Mesenchymal stem cell (in vitro differentiated cells and primary cell): ENCODE results near the gene MPRIP.
"Not testable (repeated sequence)": the region's sequence is repeated elsewhere in the genome, so short reads cannot be mapped to it uniquely, and the experiment has no call there.

Source experiments
- DNase-seq: peaks from one replicate; pipeline ENCODE4 v3.0.0-alpha.2; 2013
- H2AFZ ChIP-seq: one replicate; pipeline ENCODE4 v1.6.1; 2013; ENCODE audit warnings: low read depth, mild to moderate bottlenecking, control low read depth, inconsistent platforms, low read length, moderate library complexity
- H2AK5ac ChIP-seq: 2 replicates; pipeline ENCODE4 v1.6.1; 2013; ENCODE audit warnings: low read length, moderate library complexity, mild to moderate bottlenecking, inconsistent platforms; ENCODE audit not compliant: severe bottlenecking
- H2BK120ac ChIP-seq: one replicate; pipeline ENCODE4 v1.6.1; 2013; ENCODE audit warnings: low read depth, mild to moderate bottlenecking, inconsistent platforms, low read length, moderate library complexity
- H2BK12ac ChIP-seq, 2 experiments: one replicate each; pipeline ENCODE4 v1.6.1; 2013; ENCODE audit warnings: inconsistent platforms in 2 of 2, low read length in 2 of 2, mild to moderate bottlenecking in 2 of 2, moderate library complexity in 2 of 2, control low read depth in 1 of 2
- H2BK15ac ChIP-seq: one replicate; pipeline ENCODE4 v1.6.1; 2013; ENCODE audit warnings: mild to moderate bottlenecking, low read depth, inconsistent platforms; ENCODE audit not compliant: poor library complexity, severe bottlenecking
- H2BK5ac ChIP-seq: 2 replicates; pipeline ENCODE4 v1.6.1; 2013; ENCODE audit warnings: low read depth, mild to moderate bottlenecking, low read length, control low read depth, inconsistent platforms; ENCODE audit not compliant: poor library complexity, severe bottlenecking
- H3K14ac ChIP-seq, 2 experiments: one replicate each; pipeline ENCODE4 v1.6.1; 2013; ENCODE audit warnings: inconsistent platforms in 2 of 2, low read length in 2 of 2, control low read depth in 1 of 2, mild to moderate bottlenecking in 1 of 2, moderate library complexity in 1 of 2
- H3K18ac ChIP-seq, 2 experiments: one replicate each; pipeline ENCODE4 v1.6.1; 2013; ENCODE audit warnings: inconsistent platforms in 2 of 2, low read length in 2 of 2, control low read depth in 1 of 2, low read depth in 1 of 2, mild to moderate bottlenecking in 1 of 2
- H3K23ac ChIP-seq, 2 experiments: one replicate each; pipeline ENCODE4 v1.6.1; 2013; ENCODE audit warnings: inconsistent platforms in 2 of 2, low read length in 2 of 2, mild to moderate bottlenecking in 2 of 2, moderate library complexity in 2 of 2, control low read depth in 1 of 2
- H3K27ac ChIP-seq: 2 replicates; pipeline ENCODE4 v1.5.1; 2013; ENCODE audit warnings: mild to moderate bottlenecking, moderate library complexity, low read length, control low read depth, inconsistent platforms; ENCODE audit not compliant: poor library complexity, severe bottlenecking
- H3K27me3 ChIP-seq, 2 experiments: 2 replicates each; pipeline versions ENCODE4 v1.6.1 to v1.7.0; 2013; ENCODE audit warnings: low read length in 2 of 2, mild to moderate bottlenecking in 2 of 2, moderate library complexity in 2 of 2, control low read depth in 1 of 2, inconsistent platforms in 1 of 2; ENCODE audit not compliant: control insufficient read depth in 1 of 2, insufficient read depth in 1 of 2
- H3K36me3 ChIP-seq, 2 experiments: 2 replicates each; pipeline versions ENCODE4 v1.6.1 to v1.7.0; 2013; ENCODE audit warnings: low read length in 2 of 2, control low read depth in 1 of 2, inconsistent platforms in 1 of 2, low read depth in 1 of 2, mild to moderate bottlenecking in 1 of 2; ENCODE audit not compliant: insufficient read depth in 2 of 2, control insufficient read depth in 1 of 2
- H3K4ac ChIP-seq, 2 experiments: one replicate each; pipeline ENCODE4 v1.6.1; 2013; ENCODE audit warnings: inconsistent platforms in 2 of 2, low read length in 2 of 2, mild to moderate bottlenecking in 2 of 2, moderate library complexity in 2 of 2, control low read depth in 1 of 2, low read depth in 1 of 2
- H3K4me1 ChIP-seq: 2 replicates; pipeline ENCODE4 v1.6.1; 2013; ENCODE audit warnings: low read depth, low read length, control low read depth; ENCODE audit not compliant: control insufficient read depth, insufficient read depth
- H3K4me2 ChIP-seq: 2 replicates; pipeline ENCODE4 v1.6.1; 2013; ENCODE audit warnings: low read length, mild to moderate bottlenecking, inconsistent platforms; ENCODE audit not compliant: poor library complexity, severe bottlenecking
- H3K4me3 ChIP-seq, 2 experiments: 2 replicates each; pipeline versions ENCODE4 v1.5.1 to v1.7.0; 2013; ENCODE audit warnings: low read length in 2 of 2, mild to moderate bottlenecking in 2 of 2, control low read depth in 1 of 2, low read depth in 1 of 2; ENCODE audit not compliant: insufficient read depth in 1 of 2
- H3K79me1 ChIP-seq: replicated peaks from 2 replicates; pipeline ENCODE4 v1.6.1; 2013; ENCODE audit warnings: mild to moderate bottlenecking, control low read depth, low read length, inconsistent platforms; ENCODE audit not compliant: poor library complexity, severe bottlenecking
- H3K9ac ChIP-seq: 2 replicates; pipeline ENCODE4 v1.7.0; 2013; ENCODE audit warnings: mild to moderate bottlenecking, low read length, moderate library complexity
- H3K9me3 ChIP-seq: 2 replicates; pipeline ENCODE4 v1.7.0; 2013; ENCODE audit warnings: mild to moderate bottlenecking, low read length; ENCODE audit not compliant: control insufficient read depth
- H4K8ac ChIP-seq: one replicate; pipeline ENCODE4 v1.6.1; 2013; ENCODE audit warnings: inconsistent platforms, mild to moderate bottlenecking, low read length, moderate library complexity
- H4K91ac ChIP-seq: one replicate; pipeline ENCODE4 v1.6.1; 2013; ENCODE audit warnings: mild to moderate bottlenecking, low read length, inconsistent platforms
- WGBS: methylation state at CpG from one replicate; pipeline ENCODE4 v1.1.7; 2013; ENCODE audit warnings: mixed read lengths; 5-methylcytosine and 5-hydroxymethylcytosine counted together

The MPRIP gene

DNA sequence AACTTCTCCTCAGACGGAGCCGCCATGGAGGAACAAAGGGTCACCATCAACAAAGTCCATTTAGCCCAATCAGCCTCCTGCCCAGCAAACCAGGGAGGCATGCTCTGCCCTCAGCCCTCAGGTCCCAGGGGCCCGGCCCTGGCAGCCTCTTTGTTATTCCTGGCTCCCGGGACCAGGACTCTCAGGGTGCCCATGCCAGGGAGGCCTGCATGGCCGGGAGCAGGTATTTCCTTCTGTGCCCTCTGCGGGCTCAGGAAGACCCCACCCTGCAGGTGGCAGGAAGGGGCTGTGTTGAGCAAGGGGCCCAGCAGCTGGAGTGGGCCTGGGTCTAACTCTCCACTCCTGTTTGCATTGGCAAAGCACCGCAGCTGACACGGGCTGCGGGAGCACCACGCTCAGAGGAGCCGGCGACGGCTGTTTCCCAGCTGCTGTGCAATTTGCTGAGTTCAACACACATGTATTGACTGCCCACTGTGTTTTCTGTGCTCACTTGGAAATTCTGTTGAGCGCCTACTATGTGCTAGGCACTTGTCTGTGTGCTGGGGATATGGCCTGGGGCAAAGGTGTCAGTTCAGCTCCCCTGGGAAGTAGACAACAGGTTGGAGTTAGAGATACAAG, 37.2 kb upstream of the MPRIP start:
- 85% methylated on average over 12 of the region's 14 CpGs for WGBS
- not testable (repeated sequence) for H3K14ac ChIP-seq, DNase-seq

DNA sequence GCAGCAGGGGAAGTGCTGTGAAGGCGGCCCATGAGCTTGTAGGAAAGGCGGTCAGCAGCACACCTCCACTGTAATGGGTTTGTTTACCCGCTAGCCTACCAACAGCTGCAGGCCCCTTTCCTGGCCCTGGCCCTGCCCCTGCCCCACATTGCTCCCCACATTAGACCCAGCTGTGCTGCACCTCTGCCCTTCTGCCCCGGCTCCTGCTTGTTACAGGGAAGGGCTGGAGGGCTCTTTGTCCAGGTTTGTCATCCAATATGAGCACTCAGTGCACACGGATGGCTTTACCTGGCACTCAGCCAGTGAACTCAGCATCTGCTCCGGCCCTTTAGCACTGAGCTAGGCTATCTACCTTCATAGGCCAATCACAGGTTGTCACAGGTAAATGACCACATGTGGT, 34.4 kb upstream of the MPRIP start:
- not testable (repeated sequence) for H2BK15ac ChIP-seq, H3K23ac ChIP-seq, H2BK5ac ChIP-seq, H3K18ac ChIP-seq, H3K9ac ChIP-seq, DNase-seq, H3K79me1 ChIP-seq, H3K9me3 ChIP-seq, H3K4me3 ChIP-seq, H3K27me3 ChIP-seq, H2AK5ac ChIP-seq, H3K14ac ChIP-seq, H4K91ac ChIP-seq, H2BK120ac ChIP-seq, H2BK12ac ChIP-seq, H3K4me1 ChIP-seq, H2AFZ ChIP-seq, H3K36me3 ChIP-seq, H3K4me2 ChIP-seq, H4K8ac ChIP-seq, H3K27ac ChIP-seq, H3K4ac ChIP-seq
- no CpG with 5 or more reads among the region's 6 CpGs for WGBS

More for the DNA sequence above, 37.2 kb upstream of the MPRIP start:
- H2AFZ ChIP-seq, H3K23ac ChIP-seq, H3K27me3 ChIP-seq, H3K36me3 ChIP-seq, H2BK15ac ChIP-seq, H3K4me3 ChIP-seq, H3K18ac ChIP-seq, H3K27ac ChIP-seq, H3K9ac ChIP-seq, H3K4ac ChIP-seq, H2BK5ac ChIP-seq, H2AK5ac ChIP-seq, H4K8ac ChIP-seq, H2BK12ac ChIP-seq, H2BK120ac ChIP-seq, H3K9me3 ChIP-seq, H3K79me1 ChIP-seq, H3K4me2 ChIP-seq: not testable (repeated sequence)
- Histone ChIP-seq H3K4me1 (peaks cover 16% of the 10 kb centered on the region), H4K91ac (peak overlapping the region; percentile 50)

DNA sequence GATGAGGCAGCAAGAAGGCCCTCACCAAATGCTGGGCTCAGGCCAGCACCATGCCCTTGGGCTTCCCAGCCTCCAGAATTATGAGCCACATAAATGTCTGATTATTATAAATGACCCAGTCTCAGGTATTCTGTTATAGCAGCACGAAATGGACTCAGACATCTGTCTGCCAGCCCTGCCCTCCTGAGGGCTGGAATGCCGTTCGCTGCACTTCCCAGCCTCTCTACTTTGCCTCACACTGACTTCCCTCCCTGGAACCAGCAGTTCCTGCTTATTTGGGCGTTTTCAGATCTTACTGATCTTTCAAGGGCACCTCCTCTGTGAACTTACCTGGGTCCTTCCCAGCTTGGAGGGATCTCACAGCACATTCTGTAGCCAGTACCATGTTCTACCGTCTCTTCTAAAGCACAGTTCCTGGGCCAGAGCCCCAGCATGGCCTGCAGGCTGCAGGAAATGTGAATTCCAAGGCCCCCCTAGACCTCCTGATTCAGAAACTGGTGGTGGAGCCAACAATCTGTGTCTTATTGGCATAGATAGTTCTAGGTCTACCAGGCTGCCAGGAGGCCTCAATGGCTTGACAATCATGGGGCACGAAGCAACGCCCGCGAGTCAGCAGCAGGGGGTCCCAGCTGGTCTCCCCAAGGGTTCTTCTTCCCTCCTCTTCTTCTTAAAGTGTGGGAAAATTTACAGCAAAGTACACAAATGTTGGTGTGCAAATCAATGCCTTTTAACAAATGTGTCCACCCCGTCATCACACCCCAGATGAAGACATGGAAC, 33.4 kb upstream of the MPRIP start:
- H3K9ac ChIP-seq, H3K23ac ChIP-seq, H3K9me3 ChIP-seq, H3K4me3 ChIP-seq, H3K4me2 ChIP-seq, H3K14ac ChIP-seq, H3K36me3 ChIP-seq, H3K27ac ChIP-seq, H2AK5ac ChIP-seq, H3K4me1 ChIP-seq, H3K27me3 ChIP-seq, H2AFZ ChIP-seq, H4K91ac ChIP-seq, DNase-seq, H2BK5ac ChIP-seq, H2BK120ac ChIP-seq, H3K79me1 ChIP-seq, H4K8ac ChIP-seq, H2BK15ac ChIP-seq, H3K18ac ChIP-seq: not testable (repeated sequence)
- Histone ChIP-seq H2BK12ac (peak overlapping the region in 1 of 2 experiments; percentile 86), H3K4ac (peak overlapping the region in 1 of 2 experiments; percentile 26)
- 88% methylated on average over 10 of the region's 10 CpGs for WGBS

GRCh38 chr17:17009972-17010371, 32.3 kb upstream of the MPRIP start:
- not testable (repeated sequence) for H3K4me1 ChIP-seq, H2BK120ac ChIP-seq, H2BK15ac ChIP-seq, H3K4me3 ChIP-seq, H3K4me2 ChIP-seq, H4K8ac ChIP-seq, H3K9me3 ChIP-seq, H3K27ac ChIP-seq, H3K4ac ChIP-seq, H3K14ac ChIP-seq, H3K23ac ChIP-seq, H2AFZ ChIP-seq, H3K9ac ChIP-seq, H2BK5ac ChIP-seq, H2BK12ac ChIP-seq, H4K91ac ChIP-seq, H3K79me1 ChIP-seq, H3K18ac ChIP-seq, H2AK5ac ChIP-seq, H3K36me3 ChIP-seq, H3K27me3 ChIP-seq
- DNase-seq, result peak; percentile 26
- no CpG with 5 or more reads among the region's 4 CpGs for WGBS
